ENCODE measurements around the gene DENND5B.
"Not testable (repeated sequence)": the region's sequence is repeated elsewhere in the genome, so short reads cannot be mapped to it uniquely, and the experiment has no call there.

The DENND5B gene

DNA sequence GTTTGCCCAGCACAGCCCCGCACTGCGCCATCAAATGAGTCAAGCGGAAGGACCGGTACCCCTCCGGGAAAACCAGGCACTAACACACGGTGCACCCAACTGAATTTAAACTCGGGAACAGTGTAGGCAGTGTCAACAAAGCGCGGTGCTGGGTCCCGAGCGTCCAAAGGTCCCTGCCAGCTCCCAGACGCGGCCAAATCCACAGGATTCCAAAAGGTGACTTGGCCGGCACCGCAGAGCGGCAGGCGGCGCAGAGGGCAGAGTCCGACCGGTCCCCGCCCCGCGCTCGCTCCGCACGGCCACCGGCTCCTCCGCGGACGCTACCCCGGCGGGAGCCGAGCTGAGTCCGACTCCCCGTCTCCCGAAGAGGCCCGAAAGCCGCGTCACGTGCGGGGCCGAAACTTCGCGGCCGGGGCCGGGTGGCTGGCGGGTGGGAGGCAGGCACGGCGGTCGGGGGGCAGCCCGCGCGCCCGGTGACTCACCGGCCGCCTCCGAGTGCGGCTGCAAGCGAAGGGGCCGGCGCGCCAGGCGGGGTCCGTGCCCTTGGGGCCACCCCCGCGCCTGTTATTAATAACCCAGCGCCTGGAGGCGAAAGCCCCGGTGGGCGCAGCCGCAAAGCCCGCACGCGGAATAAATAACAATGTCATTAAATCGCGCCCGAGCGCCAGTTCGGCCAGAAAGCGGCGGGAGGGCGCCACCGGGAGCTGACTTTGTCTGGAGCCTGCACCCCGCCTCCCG lies 863 bp downstream of the DENND5B start:
- DNase-seq = no peak

DNA sequence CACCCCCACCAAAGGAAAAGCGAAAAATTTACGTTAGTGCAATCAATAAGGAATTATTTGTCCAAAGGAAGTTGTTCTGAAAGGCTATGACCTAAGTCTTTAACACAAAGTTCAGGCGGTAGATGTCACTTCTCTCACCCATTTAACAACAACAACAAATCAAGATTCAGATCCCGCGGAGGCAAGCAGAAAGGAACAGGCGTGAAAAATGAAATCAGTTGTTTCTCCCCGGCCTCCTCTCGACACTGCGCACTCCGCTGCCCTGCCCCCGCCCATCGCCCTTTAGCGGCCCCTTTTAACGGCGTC lies 1.4 kb downstream of the DENND5B start:
- DNase-seq = no peak

DNA sequence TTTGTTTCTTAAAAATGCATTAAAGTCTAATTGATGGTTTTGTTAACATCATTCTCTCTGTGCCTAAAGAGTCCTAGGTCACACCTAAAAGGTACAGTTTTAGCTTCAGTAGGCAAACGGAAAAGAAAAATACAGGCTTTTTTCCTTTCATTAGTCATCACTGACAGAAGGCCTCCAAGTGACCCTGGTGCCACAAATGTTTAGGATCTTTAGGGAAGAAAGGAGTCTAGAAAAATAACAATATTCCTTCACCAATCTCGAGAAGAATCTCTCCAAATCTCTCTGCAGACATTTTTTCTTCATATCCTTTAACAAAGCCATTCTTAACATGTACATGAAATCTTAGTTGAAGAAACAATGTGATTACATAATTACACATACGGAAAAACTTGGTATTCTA lies 2.0 kb downstream of the DENND5B start:
- no peak for DNase-seq

DNA sequence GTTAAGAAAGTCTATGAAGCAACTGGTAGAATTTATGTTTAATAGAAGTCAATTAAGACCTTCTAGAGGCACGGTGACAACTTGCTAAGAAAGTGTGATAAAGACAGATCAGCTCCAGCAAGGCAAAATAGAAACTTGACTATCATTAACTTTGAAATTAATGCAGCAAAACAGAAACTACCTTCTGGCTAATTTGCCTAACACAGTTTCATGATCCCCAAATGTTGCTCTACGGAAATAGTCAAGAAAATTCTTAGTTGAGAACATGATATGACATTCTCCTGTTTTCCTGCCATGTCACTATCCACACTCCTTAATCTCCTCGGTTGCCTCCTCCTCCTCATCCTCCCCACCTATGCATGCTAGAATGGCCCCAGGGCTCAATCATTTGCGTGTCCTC lies 4.2 kb downstream of the DENND5B start:
- no peak for DNase-seq

DNA sequence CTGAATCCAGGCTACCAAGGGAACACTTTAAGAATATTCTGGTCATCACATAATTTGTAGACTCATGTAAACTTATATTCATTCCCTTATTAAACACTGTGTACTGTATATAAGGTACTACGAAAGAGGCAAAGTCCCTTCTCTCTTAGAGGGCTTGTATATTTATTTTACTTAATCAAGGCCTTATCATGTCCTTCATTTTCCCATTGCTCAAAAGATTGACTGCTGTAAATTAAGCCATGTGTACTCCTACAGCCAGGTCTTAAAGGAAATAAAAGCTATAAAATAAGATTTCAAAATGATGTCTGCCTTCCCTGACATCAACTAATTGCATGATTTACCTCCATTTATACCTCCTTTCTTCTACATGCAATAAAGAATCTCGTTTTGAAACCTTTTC lies 5.0 kb downstream of the DENND5B start:
- DNase-seq = no peak

DNA sequence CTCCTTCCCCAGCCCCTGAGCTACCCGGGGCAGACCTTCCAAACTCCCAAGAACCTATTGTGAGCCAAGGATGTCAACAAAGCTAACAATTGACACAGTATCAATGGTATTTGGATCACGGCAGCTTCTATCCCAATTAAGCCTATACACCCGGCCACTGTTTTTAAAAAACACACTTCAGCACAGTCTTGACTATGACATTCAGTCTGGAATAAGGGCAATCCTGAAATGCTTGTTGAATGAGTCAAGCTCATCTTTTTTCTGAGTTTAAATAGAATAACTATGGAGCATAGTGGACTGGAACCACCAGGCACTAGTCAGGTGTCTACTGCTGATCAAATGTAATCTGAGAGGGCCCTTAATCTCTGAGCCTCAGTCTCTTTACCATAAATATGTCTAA lies 5.7 kb downstream of the DENND5B start:
- DNase-seq = no peak

DNA sequence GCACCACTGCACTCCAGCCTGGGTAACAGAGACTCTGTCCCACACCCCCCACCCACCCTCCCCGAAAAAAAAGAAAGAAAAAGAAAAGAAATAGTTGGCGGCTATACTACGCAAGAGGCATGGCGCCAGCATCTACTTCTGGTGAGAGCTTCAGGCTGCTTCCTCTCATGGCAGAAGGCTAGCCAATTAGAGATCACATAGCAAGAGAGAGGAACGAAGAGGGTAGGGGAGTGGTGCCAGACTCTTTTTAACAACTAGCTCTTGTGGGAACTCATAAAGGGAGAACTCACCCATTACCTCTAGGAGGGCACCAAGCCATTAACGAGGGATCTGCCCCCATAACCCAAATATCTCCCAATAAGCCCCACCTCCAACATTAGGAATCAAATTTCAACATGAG lies 6.2 kb downstream of the DENND5B start:
- no peak for DNase-seq

DNA sequence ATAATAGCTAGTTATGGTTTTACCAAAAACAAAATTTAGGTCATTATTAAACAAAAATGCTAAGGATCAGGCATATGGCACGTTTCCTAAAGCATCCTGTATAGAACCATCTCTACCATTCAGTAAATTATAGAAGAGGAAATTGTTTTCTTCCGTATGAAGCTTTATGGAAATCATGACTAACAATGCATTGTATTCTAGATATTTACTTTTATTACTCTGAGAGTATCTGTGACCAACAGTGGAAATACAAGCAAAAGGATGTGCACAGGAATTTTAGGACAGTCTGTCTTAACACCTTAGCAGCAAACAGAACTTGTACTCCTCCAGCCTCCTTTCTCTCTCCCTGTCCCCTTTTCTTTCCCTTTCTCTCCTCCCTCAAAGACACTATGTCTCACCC lies 7.1 kb downstream of the DENND5B start:
- DNase-seq = no peak

DNA sequence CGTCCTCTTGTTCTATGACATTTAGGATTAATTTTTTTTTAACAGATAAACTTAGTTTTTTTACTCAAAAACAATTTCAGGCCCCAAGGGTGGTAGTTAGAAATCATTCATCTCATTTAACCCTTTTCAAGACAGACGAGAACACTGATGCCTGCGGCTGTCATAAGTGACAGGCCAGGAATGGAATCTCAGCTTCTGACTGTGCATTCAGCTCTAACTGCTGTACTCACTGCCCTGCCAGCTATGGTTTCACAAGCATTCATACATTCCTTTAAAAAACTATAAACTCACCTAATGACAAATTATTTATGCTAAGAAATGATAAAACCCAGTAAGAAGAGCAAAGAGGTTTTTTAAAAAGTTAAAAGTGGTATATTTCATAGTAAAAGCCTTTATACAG lies 8.8 kb downstream of the DENND5B start:
- DNase-seq = no peak

DNA sequence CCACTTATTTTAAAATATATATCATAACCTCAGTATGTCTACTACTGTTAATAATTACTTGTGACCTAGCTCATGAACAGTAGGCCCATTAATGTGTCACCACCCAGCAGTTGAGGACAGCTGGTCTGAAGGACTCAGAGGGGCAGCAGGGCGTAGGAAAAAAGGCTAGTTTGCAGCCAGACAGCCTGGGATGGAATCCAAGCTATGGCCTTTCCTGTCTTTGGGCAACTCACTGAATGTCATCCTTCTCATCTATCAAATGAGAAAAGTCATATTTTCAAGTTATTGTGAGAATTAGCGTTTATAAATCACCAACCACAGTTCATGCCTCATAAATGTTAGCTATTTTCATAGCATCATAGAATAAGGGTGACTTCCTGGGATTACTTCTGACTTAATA lies 12.3 kb downstream of the DENND5B start:
- no peak for DNase-seq

DNA sequence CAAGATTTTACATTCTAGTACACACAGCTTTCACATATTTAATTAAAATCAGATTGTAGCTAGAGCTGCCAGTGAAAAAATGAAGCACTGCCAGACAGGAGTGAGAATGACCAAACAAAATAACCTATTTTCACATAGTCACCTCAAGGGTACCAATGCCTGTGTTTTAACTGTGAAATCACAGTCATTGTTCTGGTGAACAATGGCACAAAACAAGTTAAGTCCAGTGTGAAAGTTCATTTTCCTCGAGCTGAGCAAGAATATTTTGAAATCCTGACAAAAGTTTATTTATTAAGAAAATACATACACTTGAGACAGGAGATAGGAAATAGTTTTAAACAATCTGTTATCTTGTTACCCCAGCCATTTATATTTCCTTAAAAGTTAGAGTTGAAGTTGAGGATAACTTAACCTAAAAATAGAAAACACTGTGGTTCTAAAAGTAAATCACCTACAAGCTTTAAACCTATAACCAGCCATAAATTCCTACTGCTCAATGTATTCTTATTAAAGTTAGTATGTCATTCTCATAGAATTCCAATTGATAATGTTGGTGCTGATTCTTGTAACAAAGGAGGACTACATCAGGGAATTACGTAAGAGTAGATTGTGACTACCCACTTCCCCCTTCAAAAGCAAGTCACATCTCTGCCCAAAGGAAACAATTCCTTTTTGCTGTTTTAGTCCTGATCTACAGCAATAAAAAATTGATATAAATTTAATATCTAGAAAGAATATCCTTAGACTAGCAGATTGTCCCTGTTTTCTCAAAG lies 15.9 kb downstream of the DENND5B start:
- DNase-seq = no peak

DNA sequence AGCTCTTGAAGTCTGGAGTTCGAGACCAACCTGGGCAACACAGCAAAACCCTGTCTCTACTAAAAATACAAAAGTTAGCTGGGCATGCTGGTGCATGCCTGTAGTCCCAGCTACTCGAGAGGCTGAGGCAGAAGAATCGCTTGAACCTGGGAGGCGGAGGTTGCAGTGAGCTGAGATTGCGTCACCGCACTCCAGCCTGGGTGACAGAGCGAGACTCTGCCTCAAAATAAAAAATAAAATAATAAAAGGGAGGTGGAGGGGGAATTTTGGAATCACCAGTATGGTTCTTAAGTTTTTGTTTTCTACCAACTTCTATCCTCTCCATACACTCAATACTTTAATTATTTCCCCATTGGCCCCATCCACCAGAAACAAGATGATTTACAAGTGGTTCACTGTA lies 16.6 kb downstream of the DENND5B start:
- not testable (repeated sequence) for DNase-seq

DNA sequence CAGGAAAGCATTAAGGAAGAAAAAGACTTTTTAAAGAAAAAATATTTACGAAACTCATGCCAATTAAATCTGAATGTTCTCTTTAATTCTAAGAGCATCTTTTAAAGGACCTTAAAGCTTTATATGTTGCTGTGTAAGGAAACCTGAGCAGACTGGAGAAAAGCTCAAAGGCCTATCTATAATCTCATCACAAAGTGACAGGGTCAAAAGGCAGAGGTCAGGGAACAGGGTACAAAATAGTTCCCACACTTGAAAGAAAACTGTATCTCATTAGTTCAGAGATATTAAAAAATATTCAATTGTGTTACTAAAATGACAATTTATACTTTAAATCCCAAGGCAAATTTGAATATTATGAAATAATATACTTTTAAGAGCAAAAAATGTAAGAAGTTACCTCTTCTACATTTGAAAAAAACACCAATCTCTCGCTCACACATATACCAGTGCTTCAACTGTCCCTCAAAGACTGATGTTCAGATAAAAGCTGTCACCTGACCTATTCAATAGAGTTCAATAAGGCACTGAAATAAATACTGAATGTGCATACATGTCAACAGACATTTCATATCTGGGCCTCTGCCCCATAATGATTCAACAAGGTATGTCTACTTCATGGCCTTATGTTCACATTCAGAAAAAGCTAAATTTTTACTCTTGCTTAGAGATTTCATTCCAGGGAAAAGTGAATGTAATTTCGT lies 17.9 kb downstream of the DENND5B start:
- DNase-seq = no peak

DNA sequence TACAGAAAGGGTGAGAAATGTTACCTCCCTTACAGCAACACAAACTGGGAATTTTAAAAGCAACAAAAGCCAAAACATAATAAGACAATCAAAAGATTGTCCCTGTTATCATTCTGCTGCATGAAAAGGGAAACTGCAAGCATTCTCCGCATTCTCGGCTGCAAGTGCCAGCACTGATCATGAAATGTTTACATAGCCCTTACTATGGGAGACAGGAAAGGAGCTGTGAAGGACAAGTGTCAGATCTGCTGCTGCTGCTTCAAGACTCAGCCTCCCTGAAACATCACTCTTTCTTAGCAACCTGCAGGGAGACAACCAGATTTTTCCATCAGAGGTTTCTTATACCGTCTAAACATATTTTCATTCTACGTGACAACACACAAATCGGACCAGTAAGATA lies 20.1 kb downstream of the DENND5B start:
- no peak for DNase-seq

DNA sequence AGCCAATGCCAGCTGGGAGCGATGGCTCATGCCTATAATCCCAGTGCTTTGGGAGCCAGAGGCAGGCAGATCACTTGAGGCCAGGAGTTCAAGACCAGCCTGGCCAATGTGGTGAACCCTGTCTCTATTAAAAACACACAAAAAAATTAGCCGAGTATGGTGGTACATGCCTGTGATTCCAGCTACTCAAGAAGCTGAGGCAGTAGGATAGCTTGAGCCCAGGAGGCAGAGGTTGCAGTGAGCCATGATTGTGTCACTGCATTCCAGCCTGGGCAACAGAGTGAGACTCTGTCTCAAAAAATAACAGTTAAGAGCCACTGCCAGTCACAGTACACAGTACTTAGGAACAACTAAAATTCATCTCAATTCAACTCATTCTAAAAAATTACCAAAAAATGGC lies 21.4 kb downstream of the DENND5B start:
- not testable (repeated sequence) for DNase-seq

DNA sequence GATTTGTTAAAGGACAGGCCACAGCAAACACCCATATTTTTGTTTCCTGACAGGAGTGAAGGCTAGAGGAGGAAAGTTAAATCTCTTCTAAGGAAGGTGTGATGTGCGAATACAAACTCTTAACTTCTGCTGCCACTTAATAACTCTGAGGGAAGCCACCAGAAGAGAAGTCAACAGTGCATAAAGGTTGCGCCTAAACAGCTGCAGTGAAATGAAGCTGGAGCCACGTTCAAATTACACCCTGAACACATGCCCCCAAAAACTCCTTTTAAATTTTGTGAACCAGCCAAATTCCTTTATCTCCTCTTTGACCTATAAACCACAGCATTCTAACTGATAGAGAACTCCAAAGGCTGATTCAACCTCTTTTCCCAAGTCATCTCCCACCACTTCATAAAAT lies 22.4 kb downstream of the DENND5B start:
- DNase-seq = no peak

DNA sequence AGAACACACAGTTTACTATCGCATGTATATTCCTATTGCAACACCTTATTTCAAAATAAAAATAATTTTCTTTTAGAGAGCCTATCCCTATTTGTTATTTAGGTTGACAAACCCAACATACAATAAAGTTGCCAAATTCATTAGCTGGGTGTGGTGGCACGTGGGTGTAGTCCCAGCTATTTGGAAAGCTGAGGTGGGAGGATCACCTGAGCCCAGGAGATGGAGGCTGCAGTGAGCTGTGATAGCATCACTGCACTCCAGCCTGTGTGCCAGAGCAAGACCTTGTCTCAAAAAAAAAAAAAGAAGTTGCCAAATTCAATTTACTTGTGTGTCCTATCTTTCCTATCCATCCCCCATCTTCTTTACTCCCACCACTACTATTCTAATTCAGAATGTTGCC lies 23.9 kb downstream of the DENND5B start:
- no peak for DNase-seq

DNA sequence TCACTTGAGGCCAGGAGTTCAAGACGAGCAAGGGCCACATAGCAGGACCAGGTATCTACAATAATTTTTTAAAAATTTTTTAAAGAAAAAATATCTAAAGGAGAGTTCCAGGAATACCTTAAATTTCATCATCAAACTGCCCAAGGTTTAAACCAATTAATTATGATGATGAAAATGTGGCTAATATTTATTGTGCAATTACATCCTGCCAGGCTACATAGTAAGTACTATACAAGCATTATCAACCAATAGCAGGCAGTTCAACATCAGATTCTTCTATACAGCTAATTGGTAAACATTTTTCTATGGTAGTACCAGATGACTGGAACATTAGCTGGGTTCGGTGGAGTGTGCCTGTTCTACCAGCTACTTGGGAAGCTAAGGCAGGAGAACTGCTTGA lies 24.4 kb downstream of the DENND5B start:
- no peak for DNase-seq

DNA sequence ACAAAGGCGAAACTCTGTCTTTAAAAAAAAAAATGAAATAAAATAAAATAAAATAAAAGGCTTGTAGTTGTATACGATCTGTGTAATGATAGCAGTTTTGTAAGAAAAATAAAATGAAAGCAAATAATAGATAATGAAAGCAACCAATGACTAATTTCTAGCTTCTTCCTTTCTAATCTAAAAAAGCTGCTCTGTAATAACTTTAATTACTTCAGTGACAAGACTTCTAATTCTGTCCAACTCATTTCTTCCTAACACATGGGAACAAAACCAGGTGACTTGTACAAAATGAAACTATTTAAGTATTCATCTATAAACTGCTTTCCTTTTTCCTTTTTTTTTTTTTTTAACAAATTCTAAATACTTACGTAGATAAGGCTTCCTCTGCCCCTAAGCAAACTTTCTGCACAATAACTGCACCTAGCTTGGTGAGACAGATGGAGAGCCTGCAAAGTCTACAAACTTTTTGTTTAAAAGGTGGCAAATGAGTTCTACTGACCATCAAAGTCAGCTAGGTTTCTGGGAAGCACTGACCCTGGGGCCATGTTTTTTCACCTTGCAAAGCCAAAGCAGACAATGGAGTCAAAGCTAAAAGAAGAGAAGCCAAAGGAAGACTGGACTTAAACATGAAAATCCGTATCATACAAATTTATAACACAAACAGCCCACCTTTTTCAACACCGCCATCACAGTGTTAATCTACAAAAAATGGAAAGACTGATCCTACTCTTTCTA lies 28.2 kb downstream of the DENND5B start:
- DNase-seq = no peak

DNA sequence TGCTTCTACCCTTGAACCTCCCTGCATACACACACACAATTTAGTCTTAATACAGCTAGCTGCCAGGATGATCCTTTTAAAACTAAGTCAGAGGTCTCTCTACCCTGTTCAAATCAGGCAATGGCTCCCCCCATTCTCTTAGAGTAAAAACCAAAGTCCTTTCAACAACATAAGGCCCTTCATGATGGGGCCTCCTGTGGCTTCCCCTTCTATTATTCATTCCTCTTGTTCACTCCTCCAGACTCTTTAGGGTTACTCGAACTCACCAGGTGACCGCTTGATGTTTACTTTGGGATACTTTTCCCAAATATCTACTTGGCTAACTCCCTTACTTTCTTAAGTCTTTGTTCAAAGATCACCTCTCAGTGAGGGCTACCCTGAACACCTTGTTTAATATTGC lies 30.4 kb downstream of the DENND5B start:
- no peak for DNase-seq

DNA sequence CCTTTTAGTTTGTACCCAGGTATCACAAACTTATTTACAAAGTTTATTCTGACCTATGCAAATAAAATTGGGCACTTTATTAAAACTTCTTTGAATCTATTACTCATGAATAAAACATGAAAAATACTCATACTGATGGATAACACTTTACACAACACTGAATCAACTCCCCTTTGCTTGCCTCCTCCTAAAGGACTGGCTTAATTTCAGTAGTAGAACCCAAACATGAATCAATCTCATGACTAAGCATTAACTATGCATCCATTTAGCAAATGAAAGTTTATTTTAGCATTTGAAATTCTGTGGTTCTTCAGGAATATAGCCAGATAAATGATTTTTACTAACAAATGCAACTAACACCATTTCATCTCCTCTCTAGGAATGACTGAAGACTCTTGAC lies 32.4 kb downstream of the DENND5B start:
- no peak for DNase-seq

DNA sequence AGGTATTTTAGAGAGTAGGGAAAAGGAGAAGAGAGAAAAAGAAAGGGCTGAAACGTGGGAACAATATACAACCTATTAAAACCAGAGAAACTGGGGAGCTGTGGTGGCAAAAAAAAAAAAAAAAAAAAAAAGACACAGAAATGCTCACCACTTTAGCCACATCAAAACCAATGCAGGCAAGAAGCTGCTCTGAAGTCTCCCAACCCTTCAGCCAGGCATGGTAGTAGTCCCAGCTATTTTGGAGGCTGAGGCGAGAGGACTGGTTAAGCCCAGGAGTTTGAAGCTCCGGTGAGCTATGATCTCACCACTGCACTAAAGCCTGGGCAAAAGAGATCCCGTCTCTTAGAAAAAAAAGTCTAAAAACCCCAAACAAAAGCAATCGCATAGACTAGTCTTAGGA lies 33.2 kb downstream of the DENND5B start:
- DNase-seq = no peak

DNA sequence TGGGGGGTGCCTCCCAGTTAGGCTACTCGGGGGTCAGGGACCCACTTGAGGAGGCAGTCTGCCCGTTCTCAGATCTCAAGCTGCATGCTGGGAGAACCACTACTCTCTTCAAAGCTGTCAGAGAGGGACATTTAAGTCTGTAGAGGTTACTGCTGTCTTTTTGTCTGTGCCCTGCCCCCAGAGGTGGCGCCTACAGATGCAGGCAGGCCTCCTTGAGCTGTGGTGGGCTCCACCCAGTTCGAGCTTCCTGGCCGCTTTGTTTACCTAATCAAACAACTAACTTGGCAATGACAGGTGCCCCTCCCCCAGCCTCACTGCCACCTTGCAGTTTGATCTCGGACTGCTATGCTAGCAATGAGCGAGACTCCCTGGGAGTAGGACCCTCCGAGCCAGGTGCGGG lies 35.5 kb downstream of the DENND5B start:
- not testable (repeated sequence) for DNase-seq

DNA sequence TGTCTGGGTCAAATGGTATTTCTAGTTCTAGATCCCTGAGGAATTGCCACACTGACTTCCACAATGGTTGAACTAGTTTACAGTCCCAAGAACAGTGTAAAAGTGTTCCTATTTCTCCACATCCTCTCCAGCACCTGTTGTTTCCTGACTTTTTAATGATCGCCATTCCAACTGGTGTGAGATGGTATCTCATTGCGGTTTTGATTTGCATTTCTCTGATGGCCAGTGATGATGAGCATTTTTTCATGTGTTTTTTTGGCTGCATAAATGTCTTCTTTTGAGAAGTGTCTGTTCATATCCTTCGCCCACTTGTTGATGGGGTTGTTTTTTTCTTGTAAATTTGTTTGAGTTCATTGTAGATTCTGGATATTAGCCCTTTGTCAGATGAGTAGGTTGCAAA lies 40.3 kb downstream of the DENND5B start:
- not testable (repeated sequence) for DNase-seq
